GM21717 (cell line): ENCODE data around the gene ANKRD33.

ENCODE experiments used
- ATAC-seq: cut with Tn5 transposase; IDR thresholded peaks from one replicate; pipeline ENCODE4 v1.9.1; 2021; ENCODE audit warnings: mild to moderate bottlenecking, moderate library complexity; ENCODE audit not compliant: unreplicated experiment

ANKRD33 gene

GRCh38 chr12:51900323-51900889 is 12.5 kb downstream of the ANKRD33 start:
- ATAC-seq: no peak

GRCh38 chr12:51901121-51901817 is 13.4 kb downstream of the ANKRD33 start:
- ATAC-seq: no peak

- ATAC-seq: no peak
Measured at GRCh38 chr12:51901881-51902280, 14.0 kb downstream of the ANKRD33 start.

- no peak for ATAC-seq
Measured at GRCh38 chr12:51904951-51905470, 17.1 kb downstream of the ANKRD33 start.

GRCh38 chr12:51905471-51906429 is 17.8 kb downstream of the ANKRD33 start:
- ATAC-seq: no peak

- no peak for ATAC-seq
Measured at GRCh38 chr12:51906430-51907082, 18.7 kb downstream of the ANKRD33 start.

GRCh38 chr12:51907083-51907855 is 19.4 kb downstream of the ANKRD33 start, which contains the start of gene ACVRL1:
TSS of gene ACVRL1 (plus strand) at chr12:51907504. CDS start at chr12:51912475, 4,971 bp downstream.
- ATAC-seq: no peak

- no peak for ATAC-seq
Measured at GRCh38 chr12:51907856-51908425, 20.0 kb downstream of the ANKRD33 start.

- ATAC-seq: no peak
Measured at GRCh38 chr12:51908876-51909592, 21.1 kb downstream of the ANKRD33 start.

GRCh38 chr12:51910168-51910567 is 22.3 kb downstream of the ANKRD33 start:
- no peak for ATAC-seq

- ATAC-seq: no peak
Measured at GRCh38 chr12:51910691-51911090, 22.8 kb downstream of the ANKRD33 start.

- no peak for ATAC-seq
Measured at GRCh38 chr12:51911307-51911706, 23.4 kb downstream of the ANKRD33 start.

GRCh38 chr12:51911788-51912711 is 24.1 kb downstream of the ANKRD33 start:
- ATAC-seq: no peak

GRCh38 chr12:51913071-51914033 is 25.4 kb downstream of the ANKRD33 start:
- ATAC-seq: no peak

- no peak for ATAC-seq
Measured at GRCh38 chr12:51914034-51914923, 26.4 kb downstream of the ANKRD33 start.
